ENCODE results near the gene DDX6.
"Not testable (repeated sequence)": the region's sequence is repeated elsewhere in the genome, so short reads cannot be mapped to it uniquely, and the experiment has no call there.

Gene DDX6

GRCh38 chr11:118791111-118791960 lies at the start of gene DDX6:
Gene DDX6 (minus strand): TSS chr11:118791164. CDS start chr11:118786251, 4,913 bp downstream.
- peak; percentile 71 for DNase-seq (ENCODE audit: low spot score)

- peak; percentile 61 for DNase-seq (ENCODE audit: low spot score)
Measured at GRCh38 chr11:118838905-118839553, 48.1 kb upstream of the DDX6 start.

- DNase-seq (ENCODE audit: low spot score), result peak; percentile 30
Measured at GRCh38 chr11:118837868-118838267, 46.9 kb upstream of the DDX6 start.

- peak; percentile 64 for DNase-seq (ENCODE audit: low spot score)
Measured at GRCh38 chr11:118834427-118835028, 43.6 kb upstream of the DDX6 start.

- DNase-seq (ENCODE audit: low spot score), result no peak
Measured at GRCh38 chr11:118827118-118827517, 36.2 kb upstream of the DDX6 start.

- not testable (repeated sequence) for DNase-seq (ENCODE audit: low spot score)
Measured at GRCh38 chr11:118822936-118823510, 32.1 kb upstream of the DDX6 start.

GRCh38 chr11:118820412-118821357 lies 29.7 kb upstream of the DDX6 start:
- peak; percentile 37 for DNase-seq (ENCODE audit: low spot score)

GRCh38 chr11:118820025-118820379 lies 29.0 kb upstream of the DDX6 start:
- DNase-seq (ENCODE audit: low spot score), result not testable (repeated sequence)

- DNase-seq (ENCODE audit: low spot score), result no peak
Measured at GRCh38 chr11:118819334-118820024, 28.5 kb upstream of the DDX6 start.

- no peak for DNase-seq (ENCODE audit: low spot score)
Measured at GRCh38 chr11:118818130-118818529, 27.2 kb upstream of the DDX6 start.

GRCh38 chr11:118813551-118813950 lies 22.6 kb upstream of the DDX6 start:
- DNase-seq (ENCODE audit: low spot score), result no peak

- no peak for DNase-seq (ENCODE audit: low spot score)
Measured at GRCh38 chr11:118812485-118812884, 21.5 kb upstream of the DDX6 start.

- DNase-seq (ENCODE audit: low spot score), result no peak
Measured at GRCh38 chr11:118807800-118808778, 17.1 kb upstream of the DDX6 start.

- no peak for DNase-seq (ENCODE audit: low spot score)
Measured at GRCh38 chr11:118806400-118806799, 15.4 kb upstream of the DDX6 start.

GRCh38 chr11:118804094-118804493 lies 13.1 kb upstream of the DDX6 start:
- no peak for DNase-seq (ENCODE audit: low spot score)

GRCh38 chr11:118799372-118799771 lies 8.4 kb upstream of the DDX6 start:
- no peak for DNase-seq (ENCODE audit: low spot score)

- no peak for DNase-seq (ENCODE audit: low spot score)
Measured at GRCh38 chr11:118797510-118797909, 6.5 kb upstream of the DDX6 start.

GRCh38 chr11:118792570-118793124 lies 1.7 kb upstream of the DDX6 start:
- DNase-seq (ENCODE audit: low spot score), result peak; percentile 94

- DNase-seq (ENCODE audit: low spot score), result no peak
Measured at GRCh38 chr11:118791961-118792569, 1.1 kb upstream of the DDX6 start.
